ENCODE data around the gene MUC13.

- TF ChIP-seq, protein P1, sequence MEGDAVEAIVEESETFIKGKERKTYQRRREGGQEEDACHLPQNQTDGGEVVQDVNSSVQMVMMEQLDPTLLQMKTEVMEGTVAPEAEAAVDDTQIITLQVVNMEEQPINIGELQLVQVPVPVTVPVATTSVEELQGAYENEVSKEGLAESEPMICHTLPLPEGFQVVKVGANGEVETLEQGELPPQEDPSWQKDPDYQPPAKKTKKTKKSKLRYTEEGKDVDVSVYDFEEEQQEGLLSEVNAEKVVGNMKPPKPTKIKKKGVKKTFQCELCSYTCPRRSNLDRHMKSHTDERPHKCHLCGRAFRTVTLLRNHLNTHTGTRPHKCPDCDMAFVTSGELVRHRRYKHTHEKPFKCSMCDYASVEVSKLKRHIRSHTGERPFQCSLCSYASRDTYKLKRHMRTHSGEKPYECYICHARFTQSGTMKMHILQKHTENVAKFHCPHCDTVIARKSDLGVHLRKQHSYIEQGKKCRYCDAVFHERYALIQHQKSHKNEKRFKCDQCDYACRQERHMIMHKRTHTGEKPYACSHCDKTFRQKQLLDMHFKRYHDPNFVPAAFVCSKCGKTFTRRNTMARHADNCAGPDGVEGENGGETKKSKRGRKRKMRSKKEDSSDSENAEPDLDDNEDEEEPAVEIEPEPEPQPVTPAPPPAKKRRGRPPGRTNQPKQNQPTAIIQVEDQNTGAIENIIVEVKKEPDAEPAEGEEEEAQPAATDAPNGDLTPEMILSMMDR (IDR thresholded peaks at IDR 0.05; ENCODE audit: insufficient read depth, low read length), result no peak
- TF ChIP-seq, protein P2, sequence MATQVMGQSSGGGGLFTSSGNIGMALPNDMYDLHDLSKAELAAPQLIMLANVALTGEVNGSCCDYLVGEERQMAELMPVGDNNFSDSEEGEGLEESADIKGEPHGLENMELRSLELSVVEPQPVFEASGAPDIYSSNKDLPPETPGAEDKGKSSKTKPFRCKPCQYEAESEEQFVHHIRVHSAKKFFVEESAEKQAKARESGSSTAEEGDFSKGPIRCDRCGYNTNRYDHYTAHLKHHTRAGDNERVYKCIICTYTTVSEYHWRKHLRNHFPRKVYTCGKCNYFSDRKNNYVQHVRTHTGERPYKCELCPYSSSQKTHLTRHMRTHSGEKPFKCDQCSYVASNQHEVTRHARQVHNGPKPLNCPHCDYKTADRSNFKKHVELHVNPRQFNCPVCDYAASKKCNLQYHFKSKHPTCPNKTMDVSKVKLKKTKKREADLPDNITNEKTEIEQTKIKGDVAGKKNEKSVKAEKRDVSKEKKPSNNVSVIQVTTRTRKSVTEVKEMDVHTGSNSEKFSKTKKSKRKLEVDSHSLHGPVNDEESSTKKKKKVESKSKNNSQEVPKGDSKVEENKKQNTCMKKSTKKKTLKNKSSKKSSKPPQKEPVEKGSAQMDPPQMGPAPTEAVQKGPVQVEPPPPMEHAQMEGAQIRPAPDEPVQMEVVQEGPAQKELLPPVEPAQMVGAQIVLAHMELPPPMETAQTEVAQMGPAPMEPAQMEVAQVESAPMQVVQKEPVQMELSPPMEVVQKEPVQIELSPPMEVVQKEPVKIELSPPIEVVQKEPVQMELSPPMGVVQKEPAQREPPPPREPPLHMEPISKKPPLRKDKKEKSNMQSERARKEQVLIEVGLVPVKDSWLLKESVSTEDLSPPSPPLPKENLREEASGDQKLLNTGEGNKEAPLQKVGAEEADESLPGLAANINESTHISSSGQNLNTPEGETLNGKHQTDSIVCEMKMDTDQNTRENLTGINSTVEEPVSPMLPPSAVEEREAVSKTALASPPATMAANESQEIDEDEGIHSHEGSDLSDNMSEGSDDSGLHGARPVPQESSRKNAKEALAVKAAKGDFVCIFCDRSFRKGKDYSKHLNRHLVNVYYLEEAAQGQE (IDR thresholded peaks at IDR 0.05; ENCODE audit: insufficient replicate concordance, low read depth), result no peak
- TF ChIP-seq POLR2AphosphoS5 (IDR thresholded peaks at IDR 0.05; ENCODE audit: low read depth) (no peak), GABPA (IDR thresholded peaks at IDR 0.05; ENCODE audit: low read depth) (no peak)
Measured at GRCh38 chr3:124885466-124886167, 48.9 kb downstream of the MUC13 start.

All from HL-60 (cell line).